HCT116 (cell line): Measurements from ENCODE around the gene ZNF592. TPM values are rescaled to one million over a fixed set of nuclear protein-coding genes. Genes with fewer than 3 reads are reported as not detected.

ENCODE experiments used
- ATAC-seq: fragments of 200-7000 bp; cut with Tn5 transposase; 2 replicates; pipeline ENCODE4 v1.9.1; 2020; ENCODE audit warnings: mild to moderate bottlenecking, moderate library complexity
- BruUV-seq: library from RNA; stranded (reverse); fragments of 400-500 nt; replicated peaks from 2 replicates; lab custom pipeline; 2021; lab: Mats Ljungman, UMichigan
- CTCF ChIA-PET: fragments of 300-600 bp; sonication (Branson Sonifier 250); formaldehyde crosslinking; loops from one replicate; lab custom pipeline; 2021; ENCODE audit warnings: antibody characterized with exemption; lab: Charles Lee
- POLR2A ChIA-PET: fragments of 300-600, 350-600 bp; sonication (Branson Sonifier 250); formaldehyde crosslinking; loops from one replicate; lab custom pipeline; 2021; ENCODE audit warnings: antibody characterized with exemption; lab: Charles Lee
- RAD21 ChIA-PET, 2 experiments: fragments of 300-600 bp; sonication (Branson Sonifier 250); formaldehyde crosslinking; loops; one replicate each; lab custom pipeline; 2023; ENCODE audit warnings: low total read pairs in 2 of 2; ENCODE audit not compliant: uncharacterized antibody in 2 of 2, unreplicated experiment in 2 of 2, low non-redundant PET in 1 of 2; lab: Charles Lee
- DNase-seq: peaks from one replicate; pipeline ENCODE4 v3.0.0-alpha.2; 2010; ENCODE audit warnings: low read depth, low spot score
- H2AFZ ChIP-seq: fragments of 200-600 bp; shearing (Covaris generic), sonication (generic); 2 replicates; pipeline ENCODE4 v1.6.1; 2017; ENCODE audit warnings: low read depth, mixed run types, mixed read lengths, antibody characterized with exemption, low read length; ENCODE audit not compliant: poor library complexity, severe bottlenecking
- H3K27ac ChIP-seq: 2 replicates; pipeline ENCODE4 v1.5.1; 2012; ENCODE audit warnings: low read depth, low read length
- H3K27me3 ChIP-seq: fragments of 200-600 bp; sonication (generic); 2 replicates; pipeline ENCODE4 v1.6.1; 2016; ENCODE audit warnings: mixed run types, low read length, mixed read lengths; ENCODE audit not compliant: insufficient read depth
- H3K36me3 ChIP-seq, 2 experiments: fragments of 200-500 bp in 1 of 2; fragments of 200-600 bp in 1 of 2; sonication (Bioruptor generic) in 1 of 2; sonication (generic) in 1 of 2; 2 replicates each; pipeline versions ENCODE4 v1.5.1 to v1.6.1; 2014 to 2016; ENCODE audit warnings: low read length in 2 of 2, inconsistent platforms in 1 of 2, mixed read lengths in 1 of 2, mixed run types in 1 of 2; ENCODE audit not compliant: insufficient read depth in 2 of 2, control insufficient read depth in 1 of 2
- H3K4me1 ChIP-seq, 2 experiments: fragments of 200-600 bp in 1 of 2; sonication (generic) in 1 of 2; 2 replicates each; pipeline versions ENCODE4 v1.5.1 to v1.6.1; 2012 to 2017; ENCODE audit warnings: low read length in 2 of 2, inconsistent platforms in 1 of 2, mild to moderate bottlenecking in 1 of 2, mixed read lengths in 1 of 2, mixed run types in 1 of 2, moderate library complexity in 1 of 2; ENCODE audit not compliant: insufficient read depth in 2 of 2, control insufficient read depth in 1 of 2
- H3K4me2 ChIP-seq: fragments of 200-600 bp; sonication (generic); 2 replicates; pipeline ENCODE4 v1.6.1; 2017; ENCODE audit warnings: mixed run types, low read length, mixed read lengths
- H3K4me3 ChIP-seq, 2 experiments: fragments of 200-600 bp in 1 of 2; sonication (generic) in 1 of 2; replicated peaks in 1 of 2; 2 replicates each; pipeline ENCODE4 v1.5.1; 2011 to 2016; ENCODE audit warnings: low read length in 2 of 2, control low read depth in 1 of 2, low read depth in 1 of 2, mild to moderate bottlenecking in 1 of 2, mixed read lengths in 1 of 2, mixed run types in 1 of 2
- H3K79me2 ChIP-seq: fragments of 200-600 bp; sonication (generic); 2 replicates; pipeline ENCODE4 v1.6.1; 2017; ENCODE audit warnings: mild to moderate bottlenecking, mixed run types, low read length, moderate library complexity, mixed read lengths; ENCODE audit not compliant: insufficient read depth
- H3K9ac ChIP-seq: fragments of 200-600 bp; sonication (generic); 2 replicates; pipeline ENCODE4 v1.6.1; 2016; ENCODE audit warnings: low read length, mixed read lengths
- H3K9me2 ChIP-seq: fragments of 200-600 bp; sonication (generic), shearing (Covaris generic); 2 replicates; pipeline ENCODE4 v1.6.1; 2017; ENCODE audit warnings: mixed run types, mild to moderate bottlenecking, moderate library complexity; ENCODE audit not compliant: insufficient read depth
- H3K9me3 ChIP-seq, 2 experiments: fragments of 200-500 bp in 1 of 2; fragments of 200-600 bp in 1 of 2; sonication (Bioruptor generic) in 1 of 2; sonication (generic) in 1 of 2; 2 replicates each; pipeline ENCODE4 v1.6.1; 2014 to 2017; ENCODE audit warnings: low read length in 2 of 2, mixed read lengths in 2 of 2, inconsistent platforms in 1 of 2, low read depth in 1 of 2, mild to moderate bottlenecking in 1 of 2, mixed run types in 1 of 2, moderate library complexity in 1 of 2; ENCODE audit not compliant: control insufficient read depth in 1 of 2, insufficient read depth in 1 of 2
- H4K20me1 ChIP-seq: fragments of 200-600 bp; sonication (generic), shearing (Covaris generic); 2 replicates; pipeline ENCODE4 v1.6.1; 2017; ENCODE audit warnings: mixed run types, mild to moderate bottlenecking, moderate library complexity; ENCODE audit not compliant: insufficient read depth
- ATF3 ChIP-seq: IDR thresholded peaks from 2 replicates; pipeline ENCODE4 v1.6.1; 2012
- CBX3 ChIP-seq: IDR thresholded peaks from 2 replicates; pipeline ENCODE4 v1.6.1; 2012; ENCODE audit warnings: low read depth
- EGR1 ChIP-seq: IDR thresholded peaks from 2 replicates; pipeline ENCODE4 v1.6.1; 2012; ENCODE audit warnings: low read depth
- EZH2phosphoT487 ChIP-seq: fragments of 200-600 bp; IDR thresholded peaks from 2 replicates; pipeline ENCODE4 v1.6.1; 2018; ENCODE audit warnings: antibody characterized with exemption, borderline replicate concordance
- FOSL1 ChIP-seq: IDR thresholded peaks from 2 replicates; pipeline ENCODE4 v1.6.1; 2012; ENCODE audit warnings: low read depth
- RAD21 ChIP-seq: IDR thresholded peaks from 2 replicates; pipeline ENCODE4 v1.6.1; 2012; ENCODE audit warnings: low read depth, mild to moderate bottlenecking
- SP1 ChIP-seq: IDR thresholded peaks from 2 replicates; pipeline ENCODE4 v1.6.1; 2012; ENCODE audit warnings: low read depth
- TCF7L2 ChIP-seq: IDR thresholded peaks from 2 replicates; pipeline ENCODE4 v1.7.0; 2011; ENCODE audit warnings: borderline replicate concordance, inconsistent platforms; ENCODE audit not compliant: insufficient read depth, insufficient read length; ENCODE audit errors: extremely low read depth
- YY1 ChIP-seq: IDR thresholded peaks from 2 replicates; pipeline ENCODE4 v1.6.1; 2011; ENCODE audit warnings: low read length, low read depth, moderate library complexity, mild to moderate bottlenecking; ENCODE audit not compliant: insufficient replicate concordance; ENCODE audit errors: extremely low read depth
- intact Hi-C: fragments of 100-400 bp; cut with micrococcal nuclease; formaldehyde crosslinking; loops from 2 replicates; pipeline ENCODE4 v1.10.0; 2022
- total RNA-seq: library from RNA; stranded (reverse); gene quantifications from one replicate; pipeline ENCODE4 v1.2.1, GENCODE V29; 2021; ENCODE audit not compliant: unreplicated experiment

Gene ZNF592
- total RNA-seq, 1 experiment from 2014 or later, result 26.4 TPM

GRCh38 chr15:84798436-84798946, 50.1 kb downstream of the ZNF592 start:
- intact Hi-C loops, result no loop called here
- Histone ChIP-seq H3K4me1 (no peaks in the 10 kb centered on the region), H3K36me3 (peaks cover 18 to 26% of the 10 kb centered on the region in 2 experiments), H3K4me2 (no peak overlapping the region), H3K9me3 (no peaks in the 10 kb centered on the region), H3K27me3 (no peaks in the 10 kb centered on the region), H3K4me3 (no peak overlapping the region), H3K9me2 (no peaks in the 10 kb centered on the region), H3K27ac (no peak overlapping the region), H2AFZ (no peak overlapping the region), H3K9ac (no peak overlapping the region)
- ChIA-PET POLR2A (no interaction called here), RAD21 (no interaction called here), CTCF (no interaction called here)
- ATAC-seq (no peak), DNase-seq (no peak)
- BruUV-seq, result no TSS peak
- TF ChIP-seq CBX3 (no peak), ATF3 (no peak), YY1 (no peak), TCF7L2 (no peak), SP1 (no peak), EGR1 (no peak)
- TF ChIP-seq, all 23 proteins: peak for 0
- H3K79me2 ChIP-seq, result peaks cover 10% of the 10 kb centered on the region; the same call in 1 of the 2 replicates
- H4K20me1 ChIP-seq, result no peaks in the 10 kb centered on the region

- ChIA-PET POLR2A (no interaction called here), RAD21 (no interaction called here)
- no peak overlapping the region for H2AFZ ChIP-seq
Observed at GRCh38 chr15:84799511-84800187, 51.3 kb downstream of the ZNF592 start.

More at GRCh38 chr15:84799511-84800187, 51.3 kb downstream of the ZNF592 start:
- H3K4me3 ChIP-seq, result no peak overlapping the region
- TF ChIP-seq RAD21 (no peak), EZH2phosphoT487 (no peak), ATF3 (no peak), FOSL1 (no peak)
- H3K4me2 ChIP-seq, result no peak overlapping the region
- H3K9ac ChIP-seq, result no peak overlapping the region
- no TSS peak for BruUV-seq
- ATAC-seq (no peak), DNase-seq (no peak)
- intact Hi-C loops, result no loop called here
- H3K79me2 ChIP-seq, result peaks cover 6% of the 10 kb centered on the region; the same call in 1 of the 2 replicates
- no peak overlapping the region for H3K27ac ChIP-seq
- H3K27me3 ChIP-seq, result no peaks in the 10 kb centered on the region
- no peaks in the 10 kb centered on the region for H3K9me2 ChIP-seq
- H4K20me1 ChIP-seq, result no peaks in the 10 kb centered on the region
- H3K36me3 ChIP-seq, result peaks cover 20 to 26% of the 10 kb centered on the region in 2 experiments
- no peaks in the 10 kb centered on the region for H3K9me3 ChIP-seq
- CTCF ChIA-PET, result no interaction called here
- no peaks in the 10 kb centered on the region for H3K4me1 ChIP-seq
